Right cardiac atrium (tissue), 5 donors: Measurements from ENCODE around the gene MPHOSPH10. TPM values are rescaled to one million over a fixed set of nuclear protein-coding genes. Genes with fewer than 3 reads are reported as not detected.
"Not testable (repeated sequence)": the region's sequence is repeated elsewhere in the genome, so short reads cannot be mapped to it uniquely, and the experiment has no call there.

Source experiments
- ATAC-seq, 2 donors: fragments of 200-7000 bp; cut with Tn5 transposase; one replicate each; pipeline versions ENCODE4 v1.8.0 to v1.9.1; 2020; ENCODE audit warnings: moderate library complexity in 2 of 2, mild to moderate bottlenecking in 1 of 2
- DNase-seq, 3 donors: peaks; one replicate each; pipeline ENCODE4 v3.0.0-alpha.2; 2020
- H3K27ac ChIP-seq: one replicate; pipeline ENCODE4 v1.5.1; 2013; ENCODE audit warnings: mild to moderate bottlenecking, low read length, control low read depth, moderate library complexity
- H3K27me3 ChIP-seq: one replicate; pipeline ENCODE4 v1.6.1; 2013; ENCODE audit not compliant: control insufficient read depth, insufficient read depth
- H3K4me1 ChIP-seq: one replicate; pipeline ENCODE4 v1.6.1; 2013; ENCODE audit warnings: low read length; ENCODE audit not compliant: control insufficient read depth, insufficient read depth
- H3K4me3 ChIP-seq: one replicate; pipeline ENCODE4 v1.5.1; 2013; ENCODE audit warnings: low read length, control low read depth
- H3K9me3 ChIP-seq: one replicate; pipeline ENCODE4 v1.6.1; 2013; ENCODE audit warnings: low read length; ENCODE audit not compliant: control insufficient read depth
- WGBS: extraction: QIAGEN DNeasy Blood & Tissue Kit; methylation state at CpG from one replicate; pipeline ENCODE4 v1.1.7; 2013; 5-methylcytosine and 5-hydroxymethylcytosine counted together
- intact Hi-C, 4 donors: fragments of 100-400 bp; cut with DNase I; formaldehyde crosslinking; loops; one replicate each; pipeline versions ENCODE4 v1.11.0 to v1.14.0; 2022 to 2023
- polyA plus RNA-seq: library from polyadenylated mRNA; stranded (reverse); fragments of 200-250 nt; gene quantifications from one replicate; pipeline ENCODE4 v1.2.3, GENCODE V29; 2013
- total RNA-seq, 4 donors: library from RNA; stranded (reverse); fragmentation: NEBNext Ultra II Directional; extraction: Animal tissue kit (Norgen Biotek cat#: 25700); gene quantifications; one replicate each; pipeline ENCODE4 v1.2.1, GENCODE V29; 2021
- donor health status: healthy with polysubstance abuse.
- donor health status: DM: no; HTN: yes; CAD: no.
- donor health status: DM: no; HTN: no; CAD: no.
- donor health status: DM: no; HTN: yes; CAD: no; lungs with severe emphysema.
- donor health status: DM: yes; HTN: yes; CAD: no.

Gene MPHOSPH10
- total and polyA plus RNA-seq, 5 donors = 19.1 to 23.4 (median 22.1) TPM

- intact Hi-C loops, H3K27me3 ChIP-seq, H3K4me1 ChIP-seq, ATAC-seq, H3K9me3 ChIP-seq, DNase-seq, H3K27ac ChIP-seq, H3K4me3 ChIP-seq: not testable (repeated sequence)
- 29% methylated on average over 2 of the region's 5 CpGs for WGBS
Observed at GRCh38 chr2:71183306-71184115, 53.1 kb downstream of the MPHOSPH10 start.

- ATAC-seq = no peak
- intact Hi-C loops = no loop called here
- Histone ChIP-seq H3K9me3 (no peaks in the 10 kb centered on the region), H3K4me1 (peaks cover 1% of the 10 kb centered on the region), H3K27ac (no peak overlapping the region), H3K4me3 (no peak overlapping the region), H3K27me3 (no peaks in the 10 kb centered on the region)
- DNase-seq = no peak
- 59% methylated on average over 1 of the region's 1 CpG for WGBS
Observed at GRCh38 chr2:71186973-71187372, 56.5 kb downstream of the MPHOSPH10 start.

GRCh38 chr2:71187589-71187988 lies 57.2 kb downstream of the MPHOSPH10 start:
- no peak for ATAC-seq
- WGBS = 76% methylated on average over 2 of the region's 2 CpGs
- intact Hi-C loops = no loop called here

GRCh38 chr2:71190656-71191569 lies 60.5 kb downstream of the MPHOSPH10 start:
- ATAC-seq (peak; percentile 55 to 72), DNase-seq (no peak)
- Histone ChIP-seq H3K4me3 (no peak overlapping the region), H3K27ac (no peak overlapping the region), H3K9me3 (no peaks in the 10 kb centered on the region), H3K27me3 (no peaks in the 10 kb centered on the region), H3K4me1 (peaks cover 1% of the 10 kb centered on the region)
- WGBS = 64% methylated on average over 3 of the region's 3 CpGs
- intact Hi-C loops = no loop called here

More at GRCh38 chr2:71187589-71187988, 57.2 kb downstream of the MPHOSPH10 start:
- Histone ChIP-seq H3K27ac (no peak overlapping the region), H3K4me1 (peaks cover 1% of the 10 kb centered on the region), H3K9me3 (no peaks in the 10 kb centered on the region), H3K27me3 (no peaks in the 10 kb centered on the region), H3K4me3 (no peak overlapping the region)
- no peak for DNase-seq

- no peak for DNase-seq
- WGBS = 65% methylated on average over 3 of the region's 3 CpGs
- no peaks in the 10 kb centered on the region for H3K27me3 ChIP-seq
- no peak overlapping the region for H3K4me3 ChIP-seq
- peak in 1 of 2 donors; percentile 26 for ATAC-seq
- no peaks in the 10 kb centered on the region for H3K9me3 ChIP-seq
- H3K4me1 ChIP-seq = no peaks in the 10 kb centered on the region
- H3K27ac ChIP-seq = no peak overlapping the region
- intact Hi-C loops = no loop called here
Observed at GRCh38 chr2:71191570-71191943, 61.1 kb downstream of the MPHOSPH10 start.

Other genes starting within 250 kb of the MPHOSPH10 start
- 1 to 10 TPM in 1 of 4 donors, under 1 TPM in 2, not detected in 1; 0.37 to 1.0 (median 0.65) TPM for gene VAX2, start 230.1 kb upstream of the MPHOSPH10 start, total RNA-seq
- 1.2 TPM for gene VAX2, start 230.1 kb upstream of the MPHOSPH10 start, polyA plus RNA-seq
- under 1 TPM in 2 of 4 donors, not detected in 2; 0.26 to 0.84 TPM for gene ATP6V1B1, start 194.7 kb upstream of the MPHOSPH10 start, total RNA-seq
- gene ATP6V1B1, start 194.7 kb upstream of the MPHOSPH10 start, polyA plus RNA-seq = 0.93 TPM
- gene ANKRD53, start 152.0 kb upstream of the MPHOSPH10 start, total RNA-seq = 1 to 10 TPM in 3 of 4 donors, under 1 TPM in 1; 0.71 to 3.1 (median 1.1) TPM
- gene ANKRD53, start 152.0 kb upstream of the MPHOSPH10 start, polyA plus RNA-seq = 1.3 TPM
- gene TEX261, start 135.8 kb upstream of the MPHOSPH10 start, total RNA-seq = 10 to 100 TPM; 43.4 to 59.4 (median 51.0) TPM
- 37.7 TPM for gene TEX261, start 135.8 kb upstream of the MPHOSPH10 start, polyA plus RNA-seq
- 10 to 100 TPM; 50.1 to 63.1 (median 57.8) TPM for gene NAGK, start 62.0 kb upstream of the MPHOSPH10 start, total RNA-seq
- gene NAGK, start 62.0 kb upstream of the MPHOSPH10 start, polyA plus RNA-seq = 53.5 TPM
- 10 to 100 TPM; 25.0 to 32.6 (median 28.8) TPM for gene MCEE, start 405 bp upstream of the MPHOSPH10 start, total RNA-seq
- 44.2 TPM for gene MCEE, start 405 bp upstream of the MPHOSPH10 start, polyA plus RNA-seq
- gene PAIP2B, start 96.5 kb downstream of the MPHOSPH10 start, total RNA-seq = 10 to 100 TPM; 21.5 to 34.5 (median 30.9) TPM
- gene PAIP2B, start 96.5 kb downstream of the MPHOSPH10 start, polyA plus RNA-seq = 14.2 TPM
- 10 to 100 TPM; 72.3 to 84.2 (median 78.9) TPM for gene ZNF638, start 201.1 kb downstream of the MPHOSPH10 start, total RNA-seq
- gene ZNF638, start 201.1 kb downstream of the MPHOSPH10 start, polyA plus RNA-seq = 69.9 TPM